K562 (cell line): ENCODE results near the gene DOCK1. TPM values are rescaled to one million over a fixed set of nuclear protein-coding genes. Genes with fewer than 3 reads are reported as not detected.

ENCODE experiments used
- ATAC-seq: fragments of 200-7000 bp; cut with Tn5 transposase; 3 replicates; pipeline ENCODE4 v1.9.1; 2020; ENCODE audit warnings: moderate library complexity
- BruUV-seq: library from RNA; stranded (reverse); fragments of 400-500 nt; replicated peaks from 2 replicates; lab custom pipeline; 2021; lab: Mats Ljungman, UMichigan
- CTCF ChIA-PET: fragments of 300-600 bp; formaldehyde crosslinking; extraction: SDS; loops from one replicate; lab custom pipeline; 2021; ENCODE audit warnings: low intra/inter-chr PET ratio; lab: Yijun Ruan, JAX
- POLR2A ChIA-PET: fragments of 300-600, 350-650 bp; sonication (Branson Sonifier 250); formaldehyde crosslinking; extraction: SDS; loops from one replicate; lab custom pipeline; 2021; ENCODE audit warnings: antibody characterized with exemption, inconsistent platforms; lab: Yijun Ruan, JAX
- DNase-seq, 4 experiments: peaks; one replicate each; pipeline versions ENCODE4 v3.0.0 to v3.0.0-alpha.2; 2011 to 2018; ENCODE audit warnings: low spot score in 3 of 4, mixed read lengths in 3 of 4; ENCODE audit errors: extremely low read depth in 1 of 4
- FAIRE-seq: peaks from 2 replicates; lab custom pipeline; 2011; peaks lifted over from hg19 to GRCh38; lab: Jason Lieb, UNC
- H2AFZ ChIP-seq: 2 replicates; pipeline ENCODE4 v1.6.0; 2011; ENCODE audit warnings: low read depth, low read length, control low read depth, inconsistent platforms
- H3K27ac ChIP-seq: fragments of 200-600 bp; 3 replicates; pipeline ENCODE4 v1.8.0; 2011; ENCODE audit warnings: low read depth, mild to moderate bottlenecking, control low read depth, inconsistent platforms, low read length, moderate library complexity, mixed read lengths; ENCODE audit errors: extremely low read depth
- H3K27me3 ChIP-seq, 2 experiments: fragments of 300-600 bp in 1 of 2; 2 replicates in 1 of 2; 3 replicates in 1 of 2; pipeline versions ENCODE4 v1.6.0 to v1.8.0; 2011; ENCODE audit warnings: inconsistent platforms in 2 of 2, low read length in 2 of 2, mild to moderate bottlenecking in 1 of 2, mixed read lengths in 1 of 2, moderate library complexity in 1 of 2; ENCODE audit not compliant: control insufficient read depth in 2 of 2, insufficient read depth in 2 of 2
- H3K36me3 ChIP-seq: fragments of 300-600 bp; 3 replicates; pipeline ENCODE4 v1.8.0; 2011; ENCODE audit warnings: mild to moderate bottlenecking, low read length, inconsistent platforms; ENCODE audit not compliant: control insufficient read depth, insufficient read depth
- H3K4me1 ChIP-seq, 2 experiments: fragments of 200-600 bp in 1 of 2; replicated peaks in 1 of 2; 2 replicates in 1 of 2; 3 replicates in 1 of 2; pipeline versions ENCODE4 v1.5.1 to v1.8.0; 2011; ENCODE audit warnings: inconsistent platforms in 2 of 2, low read length in 2 of 2, mild to moderate bottlenecking in 1 of 2, mixed read lengths in 1 of 2, moderate library complexity in 1 of 2; ENCODE audit not compliant: control insufficient read depth in 2 of 2, insufficient read depth in 2 of 2
- H3K4me2 ChIP-seq: 2 replicates; pipeline ENCODE4 v1.6.1; 2011; ENCODE audit warnings: low read length, control low read depth, inconsistent platforms, mixed read lengths; ENCODE audit not compliant: insufficient read depth
- H3K4me3 ChIP-seq: fragments of 200-600 bp; sonication (generic), shearing (Covaris generic); 2 replicates; pipeline ENCODE4 v1.5.1; 2016; ENCODE audit warnings: control low read depth, inconsistent platforms
- H3K79me2 ChIP-seq: fragments of 200-600 bp; 3 replicates; pipeline ENCODE4 v1.8.0; 2011; ENCODE audit warnings: low read length, inconsistent platforms; ENCODE audit not compliant: control insufficient read depth, insufficient read depth
- H3K9ac ChIP-seq, 2 experiments: 2 replicates each; pipeline versions ENCODE4 v1.6.0 to v1.6.1; 2011; ENCODE audit warnings: low read depth in 2 of 2, low read length in 2 of 2, control low read depth in 1 of 2, inconsistent platforms in 1 of 2, mild to moderate bottlenecking in 1 of 2, mixed read lengths in 1 of 2; ENCODE audit not compliant: insufficient read depth in 1 of 2
- H3K9me1 ChIP-seq: one replicate; pipeline ENCODE4 v1.6.0; 2011; ENCODE audit warnings: inconsistent platforms, mild to moderate bottlenecking, low read length, moderate library complexity; ENCODE audit not compliant: control insufficient read depth, insufficient read depth
- H3K9me3 ChIP-seq: replicated peaks from 2 replicates; pipeline ENCODE4 v1.5.1; 2011; ENCODE audit warnings: low read depth, low read length, inconsistent platforms; ENCODE audit not compliant: control insufficient read depth, insufficient read depth
- H4K20me1 ChIP-seq: replicated peaks from 2 replicates; pipeline ENCODE4 v1.6.1; 2011; ENCODE audit warnings: low read length, inconsistent platforms, mixed read lengths; ENCODE audit not compliant: control insufficient read depth, insufficient read depth
- CBX8 ChIP-seq: fragments of 200-600 bp; sonication (generic); IDR thresholded peaks from 2 replicates; pipeline ENCODE4 v1.6.1; 2012; ENCODE audit warnings: borderline replicate concordance, mixed run types, low read depth, mild to moderate bottlenecking, moderate library complexity, mixed read lengths, low read length, control low read depth, inconsistent platforms; ENCODE audit not compliant: poor library complexity, severe bottlenecking; ENCODE audit errors: extremely low read depth
- ETV6 ChIP-seq, 3 experiments: fragments of 150-350 bp in 1 of 3; sonication (generic) in 1 of 3; formaldehyde crosslinking in 1 of 3; IDR thresholded peaks; 2 replicates each; pipeline versions ENCODE4 v1.6.1 to v1.8.0; 2014 to 2022; ENCODE audit warnings: borderline replicate concordance in 2 of 3, low read depth in 2 of 3, antibody characterized with exemption in 1 of 3, low read length in 1 of 3, mild to moderate bottlenecking in 1 of 3, missing genetic modification reagents in 1 of 3
- GABPB2 ChIP-seq: fragments of 250-450 bp; sonication (Bioruptor Pico); conservative IDR thresholded peaks from 2 replicates; pipeline ENCODE4 v1.5.1; 2021; ENCODE audit warnings: mild to moderate bottlenecking
- KAT8 ChIP-seq: fragments of 450-650 bp; IDR thresholded peaks from 2 replicates; pipeline ENCODE4 v1.6.1; 2016; ENCODE audit warnings: low read depth, mild to moderate bottlenecking
- NR0B1 ChIP-seq: fragments of 450-650 bp; IDR thresholded peaks from one replicate; pipeline ENCODE4 v1.6.1; 2018; ENCODE audit warnings: mild to moderate bottlenecking, moderate library complexity; ENCODE audit not compliant: partially characterized antibody
- PHF20 ChIP-seq: fragments of 450-650 bp; IDR thresholded peaks from 2 replicates; pipeline ENCODE4 v1.6.1; 2018; ENCODE audit not compliant: partially characterized antibody
- STAT5B ChIP-seq: fragments of 250-450 bp; sonication (Bioruptor Pico); IDR thresholded peaks from 2 replicates; pipeline ENCODE4 v1.8.0; 2021; ENCODE audit warnings: mild to moderate bottlenecking, inconsistent platforms
- TSHZ1 ChIP-seq: fragments of 250-450 bp; sonication (Bioruptor Pico); IDR thresholded peaks from 2 replicates; pipeline ENCODE4 v1.4.0; 2020; ENCODE audit warnings: mild to moderate bottlenecking, moderate library complexity
- ZNF507 ChIP-seq: conservative IDR thresholded peaks from 2 replicates; pipeline ENCODE4 v1.6.1; 2017; ENCODE audit warnings: missing genetic modification characterization, missing compliant biosample characterization
- ZNF644 ChIP-seq: fragments of 200-800 bp; sonication (Bioruptor generic); IDR thresholded peaks from 2 replicates; pipeline ENCODE4 v1.6.1; 2016; ENCODE audit warnings: low read depth, missing genetic modification characterization, missing compliant biosample characterization
- WGBS: fragments of 100-300 bp; shearing (Covaris generic); methylation state at CpG from one replicate; pipeline ENCODE4 v1.1.6; 2016; ENCODE audit warnings: low coverage, mixed read lengths; ENCODE audit not compliant: insufficient coverage; ENCODE audit errors: missing lambda C conversion rate; 5-methylcytosine and 5-hydroxymethylcytosine counted together
- in situ Hi-C: fragments of 300-500 bp; cut with MboI; formaldehyde crosslinking; loops from 4 replicates; pipeline ENCODE4 v1.15.0; 2018; ENCODE audit warnings: inconsistent platforms, mixed read lengths
- intact Hi-C: fragments of 100-400 bp; cut with micrococcal nuclease; formaldehyde crosslinking; loops from 2 replicates; pipeline ENCODE4 v1.14.2; 2022
- polyA plus RNA-seq, 8 experiments: library from polyadenylated mRNA; depleted of rRNA in 4 of 8; stranded (reverse) in 5 of 8; unstranded in 3 of 8; fragments of >200 nt; fragmentation: Nextera tagmentation in 2 of 8; fragmentation: Illumina TruSeq in 1 of 8; extraction: Ambion mirVana in 2 of 8; extraction: Trizol in 1 of 8; gene quantifications; 2 replicates each; pipeline versions ENCODE4 v1.2.1 to v1.2.3, GENCODE V29; 2011 to 2014; ENCODE audit warnings: inconsistent platforms in 1 of 8, missing spikeins in 1 of 8
- total RNA-seq, 7 experiments: library from RNA; depleted of rRNA in 6 of 7; stranded (reverse); fragments of >200 nt in 6 of 7; fragmentation: Illumina TruSeq in 2 of 7; extraction: Trizol in 2 of 7; gene quantifications; 2 replicates each; pipeline versions ENCODE4 v1.2.1 to v1.2.3, GENCODE V29; 2011 to 2021; ENCODE audit warnings: low replicate concordance in 1 of 7
- TF ChIP-seq, protein P1 (sequence below): fragments of 450-650 bp; formaldehyde crosslinking; IDR thresholded peaks from 2 replicates; pipeline ENCODE4 v1.4.0; 2020; ENCODE audit warnings: mild to moderate bottlenecking, moderate library complexity

The DOCK1 gene
- total and polyA plus RNA-seq, 9 of the 15 experiments (the other 6 are each of a cell fraction or from before 2014, with no cell fraction given): 0.31 TPM; not detected in 8

DNA sequence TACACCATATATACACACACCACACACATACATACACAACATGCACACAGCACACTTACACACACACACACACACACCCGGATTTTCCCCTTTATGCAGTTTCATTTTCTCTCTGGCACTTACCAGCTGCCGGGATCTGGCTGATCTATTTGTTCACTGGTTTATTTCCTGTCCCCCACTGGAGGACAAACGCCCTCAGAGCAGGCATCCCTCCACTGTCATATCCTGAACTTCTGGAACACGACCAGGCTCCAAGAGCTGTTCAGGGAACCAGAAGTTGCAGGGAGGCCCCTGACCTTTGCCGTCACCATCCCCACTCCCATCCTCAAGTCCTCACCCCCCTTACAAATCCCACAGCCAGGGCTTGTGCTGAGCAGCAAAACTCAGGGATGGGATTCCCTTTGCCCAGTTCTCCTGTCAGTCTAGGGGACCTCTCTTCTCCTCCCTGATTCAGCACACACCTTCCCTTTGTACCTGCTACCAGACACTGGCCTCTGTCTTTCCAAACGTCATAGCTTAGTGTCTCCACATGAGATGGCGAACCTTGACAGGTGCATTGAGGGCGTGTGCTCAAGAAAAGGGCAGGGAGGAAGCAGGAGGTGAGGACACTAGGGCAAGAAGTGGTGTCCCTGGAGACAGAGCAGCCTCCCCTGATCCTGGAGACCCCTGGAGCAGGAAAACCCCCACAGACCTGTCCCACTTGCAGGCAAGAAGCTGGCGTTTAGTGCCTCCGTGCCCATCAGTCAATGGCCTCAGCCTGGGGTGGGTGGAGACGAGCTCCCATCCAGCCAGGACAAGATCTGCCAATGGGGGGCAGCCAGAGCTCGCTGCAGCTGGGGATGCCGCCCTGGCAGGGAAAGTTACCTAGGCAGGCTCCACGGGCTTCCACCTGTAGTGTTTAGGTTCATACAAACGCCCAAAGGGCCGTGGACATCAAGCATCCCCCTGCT lies 12.7 kb upstream of the DOCK1 start (continued):
- TF ChIP-seq TSHZ1 (no peak), ETV6 (IDR thresholded peaks at IDR 0.05; ENCODE audit: borderline replicate concordance in 1 of 2, low read depth in 2 of 2, low read length in 1 of 2) (no peak), ETV6 (CRISPR knock-in tag; IDR thresholded peaks at IDR 0.05; ENCODE audit: borderline replicate concordance) (no peak)

GRCh38 chr10:126893206-126893605 lies 12.0 kb upstream of the DOCK1 start:
- in situ Hi-C loops: no loop called here
- TF ChIP-seq GABPB2 (CRISPR knock-in tag): no peak
- no peak for TF ChIP-seq ZNF644 (tag)
- no peak for TF ChIP-seq PHF20
- TF ChIP-seq KAT8: no peak
- TF ChIP-seq, protein P1, sequence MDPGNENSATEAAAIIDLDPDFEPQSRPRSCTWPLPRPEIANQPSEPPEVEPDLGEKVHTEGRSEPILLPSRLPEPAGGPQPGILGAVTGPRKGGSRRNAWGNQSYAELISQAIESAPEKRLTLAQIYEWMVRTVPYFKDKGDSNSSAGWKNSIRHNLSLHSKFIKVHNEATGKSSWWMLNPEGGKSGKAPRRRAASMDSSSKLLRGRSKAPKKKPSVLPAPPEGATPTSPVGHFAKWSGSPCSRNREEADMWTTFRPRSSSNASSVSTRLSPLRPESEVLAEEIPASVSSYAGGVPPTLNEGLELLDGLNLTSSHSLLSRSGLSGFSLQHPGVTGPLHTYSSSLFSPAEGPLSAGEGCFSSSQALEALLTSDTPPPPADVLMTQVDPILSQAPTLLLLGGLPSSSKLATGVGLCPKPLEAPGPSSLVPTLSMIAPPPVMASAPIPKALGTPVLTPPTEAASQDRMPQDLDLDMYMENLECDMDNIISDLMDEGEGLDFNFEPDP (CRISPR knock-in tag): no peak
- TF ChIP-seq STAT5B (CRISPR knock-in tag): no peak
- TF ChIP-seq ZNF507: no peak
- no peak for TF ChIP-seq CBX8
- TF ChIP-seq NR0B1: no peak

More at GRCh38 chr10:126893206-126893605, 12.0 kb upstream of the DOCK1 start:
- WGBS: 0% methylated on average over 7 of the region's 9 CpGs
- no peaks in the 10 kb centered on the region for H3K27me3 ChIP-seq
- DNase-seq: no peak
- no TSS peak for BruUV-seq
- H3K4me2 ChIP-seq: no peak overlapping the region
- POLR2A ChIA-PET: no interaction called here
- no peaks in the 10 kb centered on the region for H3K9me1 ChIP-seq
- H3K9ac ChIP-seq: no peak overlapping the region
- CTCF ChIA-PET: no interaction called here
- H2AFZ ChIP-seq: no peak overlapping the region
- H4K20me1 ChIP-seq: no peaks in the 10 kb centered on the region
- H3K9me3 ChIP-seq: no peaks in the 10 kb centered on the region
- no peak for ATAC-seq
- no peaks in the 10 kb centered on the region for H3K36me3 ChIP-seq
- H3K79me2 ChIP-seq: no peaks in the 10 kb centered on the region
- H3K4me1 ChIP-seq: no peaks in the 10 kb centered on the region
- FAIRE-seq: no peak
- no peak overlapping the region for H3K27ac ChIP-seq
- H3K4me3 ChIP-seq: no peak overlapping the region
- intact Hi-C loops: no loop called here
